HG02610 (cell line): ENCODE measurements around the gene SEPTIN2.
"Not testable (repeated sequence)": the region's sequence is repeated elsewhere in the genome, so short reads cannot be mapped to it uniquely, and the experiment has no call there.

Source experiments
- ATAC-seq: cut with Tn5 transposase; IDR thresholded peaks from one replicate; pipeline ENCODE4 v1.9.1; 2021; ENCODE audit warnings: mild to moderate bottlenecking, moderate library complexity; ENCODE audit not compliant: unreplicated experiment

SEPTIN2 gene

GRCh38 chr2:241315879-241316631 is at the start of gene SEPTIN2:
Gene SEPTIN2, plus strand, starts transcription at chr2:241315925. Its CDS starts 8,308 bp downstream, at chr2:241324233.
- ATAC-seq, result peak; percentile 34

GRCh38 chr2:241267249-241268067 is 48.3 kb upstream of the SEPTIN2 start:
- ATAC-seq, result no peak

- no peak for ATAC-seq
Observed at GRCh38 chr2:241268306-241268705, 47.4 kb upstream of the SEPTIN2 start.

- no peak for ATAC-seq
Observed at GRCh38 chr2:241268716-241269445, 46.8 kb upstream of the SEPTIN2 start.

GRCh38 chr2:241269707-241270520 is 45.8 kb upstream of the SEPTIN2 start:
- ATAC-seq, result no peak

DNA sequence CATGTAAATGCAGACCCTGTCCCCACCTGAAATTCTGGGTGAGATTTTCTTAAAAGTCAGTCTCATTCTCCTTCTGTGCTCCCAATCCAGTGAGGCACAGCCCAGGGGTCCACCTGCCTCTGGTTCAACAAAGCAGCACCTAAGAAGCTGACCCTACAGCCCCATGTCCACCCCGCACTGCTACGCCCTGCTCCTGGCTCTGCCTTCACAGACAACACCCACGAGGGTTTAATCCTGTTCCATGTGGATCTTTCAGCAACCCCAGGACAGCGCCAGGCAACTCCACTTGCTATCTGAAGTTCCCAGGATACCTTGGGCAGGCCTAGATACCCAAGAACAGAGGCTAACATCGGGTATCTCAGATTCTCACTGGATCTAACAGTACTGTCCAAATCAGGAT is 45.2 kb upstream of the SEPTIN2 start:
- ATAC-seq, result no peak

- ATAC-seq, result peak; percentile 48
Observed at GRCh38 chr2:241271706-241272302, 43.9 kb upstream of the SEPTIN2 start.

GRCh38 chr2:241272303-241273209 is 43.2 kb upstream of the SEPTIN2 start:
- ATAC-seq, result peak; percentile 57

GRCh38 chr2:241273210-241274020 is 42.3 kb upstream of the SEPTIN2 start:
- ATAC-seq, result no peak

GRCh38 chr2:241274127-241274526 is 41.6 kb upstream of the SEPTIN2 start:
- no peak for ATAC-seq

GRCh38 chr2:241275504-241275903 is 40.2 kb upstream of the SEPTIN2 start:
- no peak for ATAC-seq

- no peak for ATAC-seq
Observed at GRCh38 chr2:241275910-241276309, 39.8 kb upstream of the SEPTIN2 start.

DNA sequence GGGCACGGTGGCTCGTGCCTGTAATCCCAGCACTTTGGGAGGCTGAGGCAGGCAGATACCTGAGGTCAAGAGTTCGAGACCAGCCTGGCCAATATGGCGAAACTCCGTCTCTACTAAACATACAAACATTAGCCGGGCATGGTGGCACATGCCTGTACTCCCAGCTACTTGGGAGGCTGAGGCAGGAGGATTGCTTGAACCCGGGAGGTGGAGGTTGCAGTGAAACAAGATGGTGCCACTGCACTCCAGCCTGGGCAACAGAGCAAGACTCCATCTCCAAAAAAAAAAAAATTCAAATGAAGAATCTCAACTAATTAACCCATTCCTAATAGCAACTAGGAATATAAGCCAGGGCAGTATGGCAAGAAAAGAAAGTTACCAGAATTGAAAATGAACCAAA is 37.4 kb upstream of the SEPTIN2 start:
- ATAC-seq, result not testable (repeated sequence)

DNA sequence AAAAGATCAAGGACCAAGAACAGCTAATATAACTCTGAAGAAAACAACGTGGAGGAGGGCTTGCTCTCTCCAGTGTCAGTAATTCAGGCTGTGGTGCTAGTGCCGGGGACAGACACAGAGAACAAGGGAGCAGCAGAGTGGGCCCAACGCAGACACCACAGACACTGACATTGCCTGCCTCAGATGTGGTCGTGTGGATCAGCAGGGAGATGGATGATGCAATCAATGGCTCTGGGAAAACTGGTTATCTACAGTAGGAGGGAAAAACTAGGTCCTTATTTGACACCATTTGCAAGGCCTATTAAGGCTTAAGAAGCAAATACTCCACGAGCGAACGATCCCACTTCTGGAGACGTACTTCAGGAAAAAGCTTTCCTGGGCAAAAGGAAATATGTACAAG is 36.3 kb upstream of the SEPTIN2 start:
- no peak for ATAC-seq

DNA sequence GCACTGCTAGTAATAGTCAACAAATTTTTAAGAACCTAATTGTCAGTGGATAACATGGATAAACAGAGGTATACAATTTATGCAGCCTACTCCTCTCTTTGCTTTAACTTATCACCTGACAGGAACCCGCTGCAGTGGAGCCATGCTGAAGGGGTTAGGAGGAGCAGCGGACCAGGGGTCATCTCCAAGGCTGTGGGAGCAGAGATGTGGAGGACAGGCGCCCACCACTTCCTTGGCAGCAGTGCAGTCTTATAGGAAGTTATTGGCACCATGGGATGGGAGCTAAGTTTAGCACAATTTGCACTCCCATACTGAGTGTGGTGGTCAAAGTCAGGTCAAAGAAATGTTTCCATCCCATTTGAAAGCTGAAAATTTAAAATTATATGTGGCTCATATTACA is 35.9 kb upstream of the SEPTIN2 start:
- ATAC-seq, result no peak

DNA sequence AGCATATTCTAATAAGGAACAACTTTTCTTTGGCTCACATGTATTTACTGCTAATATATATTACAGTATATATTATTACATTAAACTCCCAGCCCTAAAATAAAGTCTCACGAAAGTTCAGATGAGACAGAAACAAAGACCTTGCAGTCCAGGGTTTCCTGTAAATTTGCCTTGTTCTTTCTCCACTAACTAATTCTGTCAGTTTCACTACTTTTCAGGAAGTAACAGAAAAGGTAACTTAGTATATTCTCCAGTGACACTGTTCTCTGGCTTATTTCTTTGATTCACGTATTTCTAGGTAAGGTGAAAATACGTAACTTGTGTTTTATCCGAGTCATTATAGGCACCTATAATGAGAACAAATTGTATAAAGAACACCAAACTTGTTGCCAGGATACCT is 35.4 kb upstream of the SEPTIN2 start:
- no peak for ATAC-seq

GRCh38 chr2:241282555-241282954 is 33.2 kb upstream of the SEPTIN2 start:
- ATAC-seq, result no peak

GRCh38 chr2:241285596-241285995 is 30.1 kb upstream of the SEPTIN2 start:
- no peak for ATAC-seq
